ENCODE measurements around the gene ATP6V1E1. TPM values are rescaled to one million over a fixed set of nuclear protein-coding genes. Genes with fewer than 3 reads are reported as not detected.
A peak's percentile ranks its signal among the peaks of the same experiment; 100 is the strongest.

The ATP6V1E1 gene
- total and polyA plus RNA-seq, 9 of the 15 experiments (the other 6 are each of a cell fraction or from before 2014, with no cell fraction given): 122 to 249 (median 179) TPM

DNA sequence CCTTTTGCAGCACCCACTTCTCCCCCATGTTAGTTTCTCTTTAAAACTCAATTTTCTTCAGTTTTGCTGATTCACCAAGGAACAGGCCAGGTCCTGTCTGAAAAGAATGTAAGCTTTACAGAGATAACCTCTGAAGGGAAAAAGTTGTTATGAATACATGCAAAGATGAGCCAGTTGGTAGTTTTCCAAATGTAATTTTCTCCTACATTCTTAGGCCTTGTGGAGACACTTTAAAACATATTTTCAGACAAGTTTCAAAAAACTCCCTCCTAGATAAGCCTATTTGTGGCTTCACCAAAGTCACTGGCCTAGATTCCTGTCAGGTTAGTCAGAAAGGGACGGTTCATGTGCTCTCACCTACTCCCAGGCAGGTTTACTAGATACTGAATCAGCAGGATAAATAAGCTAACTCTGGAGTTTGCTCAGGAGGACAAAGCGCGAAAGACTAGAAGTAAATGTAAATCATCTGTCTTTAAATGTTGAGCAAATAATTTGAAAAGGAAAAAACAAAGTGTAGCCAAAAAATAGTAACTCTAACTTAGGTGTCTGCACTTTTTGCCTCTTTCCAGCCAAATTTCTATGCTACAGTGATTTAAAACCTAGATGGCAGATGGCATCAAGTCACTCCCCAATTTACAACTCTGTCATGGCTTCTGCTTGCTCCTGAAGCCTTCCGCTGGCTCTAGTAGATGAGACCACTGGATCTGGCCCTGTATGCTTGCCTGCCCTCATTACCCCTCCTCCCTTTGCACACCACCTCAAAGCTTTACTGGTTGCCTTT is 4.9 kb upstream of the ATP6V1E1 start (continued):
- TF ChIP-seq, protein P1, sequence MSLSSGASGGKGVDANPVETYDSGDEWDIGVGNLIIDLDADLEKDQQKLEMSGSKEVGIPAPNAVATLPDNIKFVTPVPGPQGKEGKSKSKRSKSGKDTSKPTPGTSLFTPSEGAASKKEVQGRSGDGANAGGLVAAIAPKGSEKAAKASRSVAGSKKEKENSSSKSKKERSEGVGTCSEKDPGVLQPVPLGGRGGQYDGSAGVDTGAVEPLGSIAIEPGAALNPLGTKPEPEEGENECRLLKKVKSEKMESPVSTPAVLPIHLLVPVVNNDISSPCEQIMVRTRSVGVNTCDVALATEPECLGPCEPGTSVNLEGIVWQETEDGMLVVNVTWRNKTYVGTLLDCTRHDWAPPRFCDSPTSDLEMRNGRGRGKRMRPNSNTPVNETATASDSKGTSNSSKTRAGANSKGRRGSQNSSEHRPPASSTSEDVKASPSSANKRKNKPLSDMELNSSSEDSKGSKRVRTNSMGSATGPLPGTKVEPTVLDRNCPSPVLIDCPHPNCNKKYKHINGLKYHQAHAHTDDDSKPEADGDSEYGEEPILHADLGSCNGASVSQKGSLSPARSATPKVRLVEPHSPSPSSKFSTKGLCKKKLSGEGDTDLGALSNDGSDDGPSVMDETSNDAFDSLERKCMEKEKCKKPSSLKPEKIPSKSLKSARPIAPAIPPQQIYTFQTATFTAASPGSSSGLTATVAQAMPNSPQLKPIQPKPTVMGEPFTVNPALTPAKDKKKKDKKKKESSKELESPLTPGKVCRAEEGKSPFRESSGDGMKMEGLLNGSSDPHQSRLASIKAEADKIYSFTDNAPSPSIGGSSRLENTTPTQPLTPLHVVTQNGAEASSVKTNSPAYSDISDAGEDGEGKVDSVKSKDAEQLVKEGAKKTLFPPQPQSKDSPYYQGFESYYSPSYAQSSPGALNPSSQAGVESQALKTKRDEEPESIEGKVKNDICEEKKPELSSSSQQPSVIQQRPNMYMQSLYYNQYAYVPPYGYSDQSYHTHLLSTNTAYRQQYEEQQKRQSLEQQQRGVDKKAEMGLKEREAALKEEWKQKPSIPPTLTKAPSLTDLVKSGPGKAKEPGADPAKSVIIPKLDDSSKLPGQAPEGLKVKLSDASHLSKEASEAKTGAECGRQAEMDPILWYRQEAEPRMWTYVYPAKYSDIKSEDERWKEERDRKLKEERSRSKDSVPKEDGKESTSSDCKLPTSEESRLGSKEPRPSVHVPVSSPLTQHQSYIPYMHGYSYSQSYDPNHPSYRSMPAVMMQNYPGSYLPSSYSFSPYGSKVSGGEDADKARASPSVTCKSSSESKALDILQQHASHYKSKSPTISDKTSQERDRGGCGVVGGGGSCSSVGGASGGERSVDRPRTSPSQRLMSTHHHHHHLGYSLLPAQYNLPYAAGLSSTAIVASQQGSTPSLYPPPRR (CRISPR knock-in tag; IDR thresholded peaks at IDR 0.05; ENCODE audit: borderline replicate concordance): no peak
- TF ChIP-seq, protein P2, sequence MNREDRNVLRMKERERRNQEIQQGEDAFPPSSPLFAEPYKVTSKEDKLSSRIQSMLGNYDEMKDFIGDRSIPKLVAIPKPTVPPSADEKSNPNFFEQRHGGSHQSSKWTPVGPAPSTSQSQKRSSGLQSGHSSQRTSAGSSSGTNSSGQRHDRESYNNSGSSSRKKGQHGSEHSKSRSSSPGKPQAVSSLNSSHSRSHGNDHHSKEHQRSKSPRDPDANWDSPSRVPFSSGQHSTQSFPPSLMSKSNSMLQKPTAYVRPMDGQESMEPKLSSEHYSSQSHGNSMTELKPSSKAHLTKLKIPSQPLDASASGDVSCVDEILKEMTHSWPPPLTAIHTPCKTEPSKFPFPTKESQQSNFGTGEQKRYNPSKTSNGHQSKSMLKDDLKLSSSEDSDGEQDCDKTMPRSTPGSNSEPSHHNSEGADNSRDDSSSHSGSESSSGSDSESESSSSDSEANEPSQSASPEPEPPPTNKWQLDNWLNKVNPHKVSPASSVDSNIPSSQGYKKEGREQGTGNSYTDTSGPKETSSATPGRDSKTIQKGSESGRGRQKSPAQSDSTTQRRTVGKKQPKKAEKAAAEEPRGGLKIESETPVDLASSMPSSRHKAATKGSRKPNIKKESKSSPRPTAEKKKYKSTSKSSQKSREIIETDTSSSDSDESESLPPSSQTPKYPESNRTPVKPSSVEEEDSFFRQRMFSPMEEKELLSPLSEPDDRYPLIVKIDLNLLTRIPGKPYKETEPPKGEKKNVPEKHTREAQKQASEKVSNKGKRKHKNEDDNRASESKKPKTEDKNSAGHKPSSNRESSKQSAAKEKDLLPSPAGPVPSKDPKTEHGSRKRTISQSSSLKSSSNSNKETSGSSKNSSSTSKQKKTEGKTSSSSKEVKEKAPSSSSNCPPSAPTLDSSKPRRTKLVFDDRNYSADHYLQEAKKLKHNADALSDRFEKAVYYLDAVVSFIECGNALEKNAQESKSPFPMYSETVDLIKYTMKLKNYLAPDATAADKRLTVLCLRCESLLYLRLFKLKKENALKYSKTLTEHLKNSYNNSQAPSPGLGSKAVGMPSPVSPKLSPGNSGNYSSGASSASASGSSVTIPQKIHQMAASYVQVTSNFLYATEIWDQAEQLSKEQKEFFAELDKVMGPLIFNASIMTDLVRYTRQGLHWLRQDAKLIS (CRISPR knock-in tag; IDR thresholded peaks at IDR 0.05): no peak
- TF ChIP-seq SMARCE1 (IDR thresholded peaks at IDR 0.05): peak; percentile 68; the same call in 1 of the 2 replicates
- 0 out of 2 replicates have a peak, but pooled peaks have one; percentile 19 for TF ChIP-seq GTF2E2 (tag; IDR thresholded peaks at IDR 0.05)
- TF ChIP-seq ZNF707 (CRISPR knock-in tag; conservative IDR thresholded peaks at IDR 0.05): 0 out of 2 replicates have a peak, but pooled peaks have one; percentile 58
- peak; percentile 50 for TF ChIP-seq NCOR1 (IDR thresholded peaks at IDR 0.05)
- TF ChIP-seq FOXM1 (IDR thresholded peaks at IDR 0.05; ENCODE audit: low read depth): peak; percentile 15; the same call in 1 of the 2 replicates
- no peak for TF ChIP-seq FOXM1 (CRISPR knock-in tag; IDR thresholded peaks at IDR 0.05; ENCODE audit: low read depth)
- TF ChIP-seq, protein P3, sequence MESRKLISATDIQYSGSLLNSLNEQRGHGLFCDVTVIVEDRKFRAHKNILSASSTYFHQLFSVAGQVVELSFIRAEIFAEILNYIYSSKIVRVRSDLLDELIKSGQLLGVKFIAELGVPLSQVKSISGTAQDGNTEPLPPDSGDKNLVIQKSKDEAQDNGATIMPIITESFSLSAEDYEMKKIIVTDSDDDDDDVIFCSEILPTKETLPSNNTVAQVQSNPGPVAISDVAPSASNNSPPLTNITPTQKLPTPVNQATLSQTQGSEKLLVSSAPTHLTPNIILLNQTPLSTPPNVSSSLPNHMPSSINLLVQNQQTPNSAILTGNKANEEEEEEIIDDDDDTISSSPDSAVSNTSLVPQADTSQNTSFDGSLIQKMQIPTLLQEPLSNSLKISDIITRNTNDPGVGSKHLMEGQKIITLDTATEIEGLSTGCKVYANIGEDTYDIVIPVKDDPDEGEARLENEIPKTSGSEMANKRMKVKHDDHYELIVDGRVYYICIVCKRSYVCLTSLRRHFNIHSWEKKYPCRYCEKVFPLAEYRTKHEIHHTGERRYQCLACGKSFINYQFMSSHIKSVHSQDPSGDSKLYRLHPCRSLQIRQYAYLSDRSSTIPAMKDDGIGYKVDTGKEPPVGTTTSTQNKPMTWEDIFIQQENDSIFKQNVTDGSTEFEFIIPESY (CRISPR knock-in tag; IDR thresholded peaks at IDR 0.05): no peak
- TF ChIP-seq, protein P4, sequence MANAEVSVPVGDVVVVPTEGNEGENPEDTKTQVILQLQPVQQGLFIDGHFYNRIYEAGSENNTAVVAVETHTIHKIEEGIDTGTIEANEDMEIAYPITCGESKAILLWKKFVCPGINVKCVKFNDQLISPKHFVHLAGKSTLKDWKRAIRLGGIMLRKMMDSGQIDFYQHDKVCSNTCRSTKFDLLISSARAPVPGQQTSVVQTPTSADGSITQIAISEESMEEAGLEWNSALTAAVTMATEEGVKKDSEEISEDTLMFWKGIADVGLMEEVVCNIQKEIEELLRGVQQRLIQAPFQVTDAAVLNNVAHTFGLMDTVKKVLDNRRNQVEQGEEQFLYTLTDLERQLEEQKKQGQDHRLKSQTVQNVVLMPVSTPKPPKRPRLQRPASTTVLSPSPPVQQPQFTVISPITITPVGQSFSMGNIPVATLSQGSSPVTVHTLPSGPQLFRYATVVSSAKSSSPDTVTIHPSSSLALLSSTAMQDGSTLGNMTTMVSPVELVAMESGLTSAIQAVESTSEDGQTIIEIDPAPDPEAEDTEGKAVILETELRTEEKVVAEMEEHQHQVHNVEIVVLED (CRISPR knock-in tag; IDR thresholded peaks at IDR 0.05): no peak
- peak; percentile 96 for TF ChIP-seq C11orf30 (IDR thresholded peaks at IDR 0.05; ENCODE audit: low read depth)
- TF ChIP-seq ZNF146 (CRISPR knock-in tag; IDR thresholded peaks at IDR 0.05; ENCODE audit: unreplicated experiment): no peak
- 0 out of 4 replicates have a peak, but pooled peaks of 1 of the 2 experiments have one; percentile 36 for TF ChIP-seq TBL1XR1 (IDR thresholded peaks at IDR 0.05; ENCODE audit: low read length in 2 of 2)
- TF ChIP-seq EP300 (IDR thresholded peaks at IDR 0.05; ENCODE audit: low read length): peak; percentile 71; the same call in 1 of the 2 replicates
